ENCODE results near the gene PRSS23.

GRCh38 chr11:86795511-86795910 is 4.8 kb upstream of the PRSS23 start:
- TF ChIP-seq CTCF (conservative IDR thresholded peaks at IDR 0.05) (no peak), ZFX (IDR thresholded peaks at IDR 0.05) (no peak)
